H1 (cell line): Measurements from ENCODE around the gene MTM1. TPM values are rescaled to one million over a fixed set of nuclear protein-coding genes. Genes with fewer than 3 reads are reported as not detected.

Experiments used
- BRCA1 ChIP-seq: IDR thresholded peaks from 2 replicates; pipeline ENCODE4 v1.6.1; 2012; ENCODE audit warnings: low read depth, low read length, improper control_type of control experiment
- CEBPB ChIP-seq: IDR thresholded peaks from 2 replicates; pipeline ENCODE4 v1.6.1; 2012; ENCODE audit warnings: low read depth, low read length
- JUND ChIP-seq: IDR thresholded peaks from 2 replicates; pipeline ENCODE4 v1.6.1; 2011; ENCODE audit warnings: mild to moderate bottlenecking, improper control_type of control experiment, low read length
- MAFK ChIP-seq: IDR thresholded peaks from 2 replicates; pipeline ENCODE4 v1.6.1; 2012; ENCODE audit warnings: low read depth, mild to moderate bottlenecking, improper control_type of control experiment, low read length
- NANOG ChIP-seq: IDR thresholded peaks from 2 replicates; pipeline ENCODE4 v1.6.1; 2011; ENCODE audit warnings: low read length, low read depth, mild to moderate bottlenecking, inconsistent platforms; ENCODE audit not compliant: insufficient read depth, poor library complexity, severe bottlenecking
- PHF8 ChIP-seq: fragments of 200-600 bp; sonication (generic); conservative IDR thresholded peaks from 2 replicates; pipeline ENCODE4 v1.7.1; 2012; ENCODE audit warnings: low read depth, mild to moderate bottlenecking, inconsistent platforms, low read length, moderate library complexity
- POU5F1 ChIP-seq: IDR thresholded peaks from 2 replicates; pipeline ENCODE4 v1.6.1; 2011; ENCODE audit warnings: low read depth, mild to moderate bottlenecking, low read length, moderate library complexity
- RXRA ChIP-seq: IDR thresholded peaks from 2 replicates; pipeline ENCODE4 v1.6.1; 2011; ENCODE audit warnings: low read depth, mild to moderate bottlenecking, low read length, moderate library complexity; ENCODE audit not compliant: insufficient read depth
- SRF ChIP-seq: IDR thresholded peaks from 2 replicates; pipeline ENCODE4 v1.6.1; 2011; ENCODE audit warnings: mild to moderate bottlenecking, low read depth, low read length, moderate library complexity
- polyA plus RNA-seq, 7 experiments: library from polyadenylated mRNA; depleted of rRNA in 3 of 7; stranded (reverse) in 5 of 7; unstranded in 2 of 7; fragments of >200 nt in 5 of 7; fragments of 200-250 nt in 2 of 7; gene quantifications; 1 replicate in 5 of 7; 2 replicates in 1 of 7; 4 replicates in 1 of 7; pipeline versions ENCODE4 v1.2.1 to v1.2.3, GENCODE V29; 2011 to 2013; ENCODE audit warnings: missing spikeins in 2 of 7, mixed read lengths in 2 of 7
- total RNA-seq: library from RNA; stranded (reverse); fragmentation: NEBNext Ultra II Directional; extraction: Animal tissue kit (Norgen Biotek cat#: 25700); gene quantifications from 2 replicates; pipeline ENCODE4 v1.2.1, GENCODE V29; 2021
- TF ChIP-seq, protein P1 (sequence below): fragments of 300-600 bp; sonication (generic); IDR thresholded peaks from 2 replicates; pipeline ENCODE4 v1.7.1; 2012; ENCODE audit warnings: low read length, moderate library complexity, mild to moderate bottlenecking, inconsistent platforms; ENCODE audit not compliant: insufficient replicate concordance
- TF ChIP-seq, protein P2 (sequence below): IDR thresholded peaks from 2 replicates; pipeline ENCODE4 v1.6.1; 2011; ENCODE audit warnings: low read length, improper control_type of control experiment

MTM1 gene
- total and polyA plus RNA-seq, 2 of the 8 experiments (the other 6 are each of a cell fraction or from before 2014, with no cell fraction given) = 2.3 to 8.4 TPM

DNA sequence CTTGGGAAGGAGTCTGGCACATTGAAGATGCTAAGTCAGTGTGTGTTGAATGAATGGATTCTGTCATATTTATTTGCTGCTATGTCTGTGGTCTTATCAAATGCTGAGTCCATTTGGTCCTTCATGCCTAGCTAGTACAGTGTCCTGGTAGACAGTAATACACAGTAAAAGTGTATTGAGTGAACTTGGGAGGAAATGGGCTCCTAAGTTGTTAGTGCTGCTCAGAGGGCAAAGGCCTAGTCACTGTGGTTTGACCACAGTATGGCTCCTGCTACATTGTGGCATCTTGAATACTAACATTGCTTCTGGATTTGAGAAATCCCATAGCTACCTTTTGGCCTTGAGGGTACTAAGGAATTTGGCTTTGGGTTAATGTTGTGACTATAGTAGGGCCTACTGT, 33.9 kb downstream of the MTM1 start (continued):
- TF ChIP-seq, protein P1, sequence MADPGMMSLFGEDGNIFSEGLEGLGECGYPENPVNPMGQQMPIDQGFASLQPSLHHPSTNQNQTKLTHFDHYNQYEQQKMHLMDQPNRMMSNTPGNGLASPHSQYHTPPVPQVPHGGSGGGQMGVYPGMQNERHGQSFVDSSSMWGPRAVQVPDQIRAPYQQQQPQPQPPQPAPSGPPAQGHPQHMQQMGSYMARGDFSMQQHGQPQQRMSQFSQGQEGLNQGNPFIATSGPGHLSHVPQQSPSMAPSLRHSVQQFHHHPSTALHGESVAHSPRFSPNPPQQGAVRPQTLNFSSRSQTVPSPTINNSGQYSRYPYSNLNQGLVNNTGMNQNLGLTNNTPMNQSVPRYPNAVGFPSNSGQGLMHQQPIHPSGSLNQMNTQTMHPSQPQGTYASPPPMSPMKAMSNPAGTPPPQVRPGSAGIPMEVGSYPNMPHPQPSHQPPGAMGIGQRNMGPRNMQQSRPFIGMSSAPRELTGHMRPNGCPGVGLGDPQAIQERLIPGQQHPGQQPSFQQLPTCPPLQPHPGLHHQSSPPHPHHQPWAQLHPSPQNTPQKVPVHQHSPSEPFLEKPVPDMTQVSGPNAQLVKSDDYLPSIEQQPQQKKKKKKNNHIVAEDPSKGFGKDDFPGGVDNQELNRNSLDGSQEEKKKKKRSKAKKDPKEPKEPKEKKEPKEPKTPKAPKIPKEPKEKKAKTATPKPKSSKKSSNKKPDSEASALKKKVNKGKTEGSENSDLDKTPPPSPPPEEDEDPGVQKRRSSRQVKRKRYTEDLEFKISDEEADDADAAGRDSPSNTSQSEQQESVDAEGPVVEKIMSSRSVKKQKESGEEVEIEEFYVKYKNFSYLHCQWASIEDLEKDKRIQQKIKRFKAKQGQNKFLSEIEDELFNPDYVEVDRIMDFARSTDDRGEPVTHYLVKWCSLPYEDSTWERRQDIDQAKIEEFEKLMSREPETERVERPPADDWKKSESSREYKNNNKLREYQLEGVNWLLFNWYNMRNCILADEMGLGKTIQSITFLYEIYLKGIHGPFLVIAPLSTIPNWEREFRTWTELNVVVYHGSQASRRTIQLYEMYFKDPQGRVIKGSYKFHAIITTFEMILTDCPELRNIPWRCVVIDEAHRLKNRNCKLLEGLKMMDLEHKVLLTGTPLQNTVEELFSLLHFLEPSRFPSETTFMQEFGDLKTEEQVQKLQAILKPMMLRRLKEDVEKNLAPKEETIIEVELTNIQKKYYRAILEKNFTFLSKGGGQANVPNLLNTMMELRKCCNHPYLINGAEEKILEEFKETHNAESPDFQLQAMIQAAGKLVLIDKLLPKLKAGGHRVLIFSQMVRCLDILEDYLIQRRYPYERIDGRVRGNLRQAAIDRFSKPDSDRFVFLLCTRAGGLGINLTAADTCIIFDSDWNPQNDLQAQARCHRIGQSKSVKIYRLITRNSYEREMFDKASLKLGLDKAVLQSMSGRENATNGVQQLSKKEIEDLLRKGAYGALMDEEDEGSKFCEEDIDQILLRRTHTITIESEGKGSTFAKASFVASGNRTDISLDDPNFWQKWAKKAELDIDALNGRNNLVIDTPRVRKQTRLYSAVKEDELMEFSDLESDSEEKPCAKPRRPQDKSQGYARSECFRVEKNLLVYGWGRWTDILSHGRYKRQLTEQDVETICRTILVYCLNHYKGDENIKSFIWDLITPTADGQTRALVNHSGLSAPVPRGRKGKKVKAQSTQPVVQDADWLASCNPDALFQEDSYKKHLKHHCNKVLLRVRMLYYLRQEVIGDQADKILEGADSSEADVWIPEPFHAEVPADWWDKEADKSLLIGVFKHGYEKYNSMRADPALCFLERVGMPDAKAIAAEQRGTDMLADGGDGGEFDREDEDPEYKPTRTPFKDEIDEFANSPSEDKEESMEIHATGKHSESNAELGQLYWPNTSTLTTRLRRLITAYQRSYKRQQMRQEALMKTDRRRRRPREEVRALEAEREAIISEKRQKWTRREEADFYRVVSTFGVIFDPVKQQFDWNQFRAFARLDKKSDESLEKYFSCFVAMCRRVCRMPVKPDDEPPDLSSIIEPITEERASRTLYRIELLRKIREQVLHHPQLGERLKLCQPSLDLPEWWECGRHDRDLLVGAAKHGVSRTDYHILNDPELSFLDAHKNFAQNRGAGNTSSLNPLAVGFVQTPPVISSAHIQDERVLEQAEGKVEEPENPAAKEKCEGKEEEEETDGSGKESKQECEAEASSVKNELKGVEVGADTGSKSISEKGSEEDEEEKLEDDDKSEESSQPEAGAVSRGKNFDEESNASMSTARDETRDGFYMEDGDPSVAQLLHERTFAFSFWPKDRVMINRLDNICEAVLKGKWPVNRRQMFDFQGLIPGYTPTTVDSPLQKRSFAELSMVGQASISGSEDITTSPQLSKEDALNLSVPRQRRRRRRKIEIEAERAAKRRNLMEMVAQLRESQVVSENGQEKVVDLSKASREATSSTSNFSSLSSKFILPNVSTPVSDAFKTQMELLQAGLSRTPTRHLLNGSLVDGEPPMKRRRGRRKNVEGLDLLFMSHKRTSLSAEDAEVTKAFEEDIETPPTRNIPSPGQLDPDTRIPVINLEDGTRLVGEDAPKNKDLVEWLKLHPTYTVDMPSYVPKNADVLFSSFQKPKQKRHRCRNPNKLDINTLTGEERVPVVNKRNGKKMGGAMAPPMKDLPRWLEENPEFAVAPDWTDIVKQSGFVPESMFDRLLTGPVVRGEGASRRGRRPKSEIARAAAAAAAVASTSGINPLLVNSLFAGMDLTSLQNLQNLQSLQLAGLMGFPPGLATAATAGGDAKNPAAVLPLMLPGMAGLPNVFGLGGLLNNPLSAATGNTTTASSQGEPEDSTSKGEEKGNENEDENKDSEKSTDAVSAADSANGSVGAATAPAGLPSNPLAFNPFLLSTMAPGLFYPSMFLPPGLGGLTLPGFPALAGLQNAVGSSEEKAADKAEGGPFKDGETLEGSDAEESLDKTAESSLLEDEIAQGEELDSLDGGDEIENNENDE = no peak
- TF ChIP-seq RXRA (no peak), MAFK (no peak), PHF8 (no peak), SRF (no peak), JUND (no peak), CEBPB (no peak), POU5F1 (no peak), BRCA1 (no peak), NANOG (no peak)
- TF ChIP-seq, protein P2, sequence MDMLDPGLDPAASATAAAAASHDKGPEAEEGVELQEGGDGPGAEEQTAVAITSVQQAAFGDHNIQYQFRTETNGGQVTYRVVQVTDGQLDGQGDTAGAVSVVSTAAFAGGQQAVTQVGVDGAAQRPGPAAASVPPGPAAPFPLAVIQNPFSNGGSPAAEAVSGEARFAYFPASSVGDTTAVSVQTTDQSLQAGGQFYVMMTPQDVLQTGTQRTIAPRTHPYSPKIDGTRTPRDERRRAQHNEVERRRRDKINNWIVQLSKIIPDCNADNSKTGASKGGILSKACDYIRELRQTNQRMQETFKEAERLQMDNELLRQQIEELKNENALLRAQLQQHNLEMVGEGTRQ = no peak
